ENCODE results near the gene KCNMA1. TPM values are rescaled to one million over a fixed set of nuclear protein-coding genes. Genes with fewer than 3 reads are reported as not detected.

Gene KCNMA1
- total RNA-seq, 1 experiment from 2014 or later: 0.70 TPM

DNA sequence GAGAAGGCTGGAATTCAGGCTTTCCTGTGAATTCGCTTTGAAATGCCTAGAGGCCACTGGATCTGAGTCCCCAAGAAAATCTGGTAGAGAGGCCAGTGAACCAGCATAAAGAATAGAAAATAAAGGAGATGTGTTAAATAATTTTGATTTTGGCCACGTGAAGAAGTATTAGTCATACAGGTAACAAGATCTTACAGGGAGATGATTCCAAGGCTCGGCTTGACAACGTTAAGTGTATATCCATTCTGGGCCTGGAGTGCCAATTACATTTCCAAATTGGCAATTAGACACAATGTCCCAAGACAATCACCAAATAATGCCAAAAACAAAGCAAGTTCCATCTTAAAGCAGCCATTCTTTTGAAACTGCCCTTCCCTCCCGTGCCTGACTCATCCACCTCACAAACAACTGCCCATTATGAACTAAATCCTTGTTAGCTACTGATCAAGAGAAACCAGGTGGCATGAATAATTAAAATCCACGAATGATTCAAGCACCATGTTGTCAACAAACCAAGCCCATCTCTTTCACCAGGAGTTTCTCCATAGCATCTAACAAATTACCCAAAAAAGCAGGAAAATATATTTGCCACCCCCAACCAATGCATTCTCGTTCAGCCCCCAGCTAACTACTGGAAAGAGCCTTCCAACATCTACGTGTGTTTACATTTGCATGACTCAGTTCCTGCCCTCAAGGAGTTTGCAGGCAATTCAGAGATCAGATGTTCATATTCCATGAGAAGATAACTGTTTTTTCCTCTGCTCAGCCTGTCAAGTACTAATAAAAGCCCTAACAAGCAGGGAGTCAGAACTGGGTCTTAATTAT is 8.5 kb downstream of the KCNMA1 start:
- Histone ChIP-seq H3K36me3 (ENCODE audit: low read depth) (no peaks in the 10 kb centered on the region), H3F3A (ENCODE audit: insufficient read depth, low read depth) (peaks cover 16% of the 10 kb centered on the region), H3K4me2 (peak overlapping the region; percentile 17; the same call in 1 of the 2 replicates), H3K9me3 (ENCODE audit: insufficient read depth, low read depth) (no peaks in the 10 kb centered on the region), H3K79me2 (ENCODE audit: low read depth) (no peaks in the 10 kb centered on the region), H3K27ac (peak overlapping the region; percentile 31), H3K4me3 (no peak overlapping the region), H4K20me1 (ENCODE audit: insufficient read depth) (no peaks in the 10 kb centered on the region), H3K9me2 (ENCODE audit: insufficient read depth) (no peaks in the 10 kb centered on the region), H3K4me1 (replicated peaks; ENCODE audit: insufficient read depth) (peaks cover 22% of the 10 kb centered on the region), H3K27me3 (ENCODE audit: insufficient read depth, low read depth) (no peaks in the 10 kb centered on the region), H2AFZ (no peak overlapping the region)
- TF ChIP-seq EZH2 (IDR thresholded peaks at IDR 0.05; ENCODE audit: low read depth): no peak
- TF ChIP-seq, protein P1, sequence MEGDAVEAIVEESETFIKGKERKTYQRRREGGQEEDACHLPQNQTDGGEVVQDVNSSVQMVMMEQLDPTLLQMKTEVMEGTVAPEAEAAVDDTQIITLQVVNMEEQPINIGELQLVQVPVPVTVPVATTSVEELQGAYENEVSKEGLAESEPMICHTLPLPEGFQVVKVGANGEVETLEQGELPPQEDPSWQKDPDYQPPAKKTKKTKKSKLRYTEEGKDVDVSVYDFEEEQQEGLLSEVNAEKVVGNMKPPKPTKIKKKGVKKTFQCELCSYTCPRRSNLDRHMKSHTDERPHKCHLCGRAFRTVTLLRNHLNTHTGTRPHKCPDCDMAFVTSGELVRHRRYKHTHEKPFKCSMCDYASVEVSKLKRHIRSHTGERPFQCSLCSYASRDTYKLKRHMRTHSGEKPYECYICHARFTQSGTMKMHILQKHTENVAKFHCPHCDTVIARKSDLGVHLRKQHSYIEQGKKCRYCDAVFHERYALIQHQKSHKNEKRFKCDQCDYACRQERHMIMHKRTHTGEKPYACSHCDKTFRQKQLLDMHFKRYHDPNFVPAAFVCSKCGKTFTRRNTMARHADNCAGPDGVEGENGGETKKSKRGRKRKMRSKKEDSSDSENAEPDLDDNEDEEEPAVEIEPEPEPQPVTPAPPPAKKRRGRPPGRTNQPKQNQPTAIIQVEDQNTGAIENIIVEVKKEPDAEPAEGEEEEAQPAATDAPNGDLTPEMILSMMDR (conservative IDR thresholded peaks at IDR 0.05): no peak
- POLR2A ChIA-PET (ENCODE audit: unreplicated experiment): no interaction called here
- BruUV-seq (replicated peaks): no TSS peak
- intact Hi-C loops (cut with micrococcal nuclease; ENCODE audit: unreplicated experiment): no loop called here
- peak in 1 of 2 experiments; percentile 52 for DNase-seq
- CTCF ChIA-PET: interaction anchor here (0.6 kb wide), 1 partner anchor 14 kb away, joined by 5 read pairs; no protein-coding TSS in a partner anchor

DNA sequence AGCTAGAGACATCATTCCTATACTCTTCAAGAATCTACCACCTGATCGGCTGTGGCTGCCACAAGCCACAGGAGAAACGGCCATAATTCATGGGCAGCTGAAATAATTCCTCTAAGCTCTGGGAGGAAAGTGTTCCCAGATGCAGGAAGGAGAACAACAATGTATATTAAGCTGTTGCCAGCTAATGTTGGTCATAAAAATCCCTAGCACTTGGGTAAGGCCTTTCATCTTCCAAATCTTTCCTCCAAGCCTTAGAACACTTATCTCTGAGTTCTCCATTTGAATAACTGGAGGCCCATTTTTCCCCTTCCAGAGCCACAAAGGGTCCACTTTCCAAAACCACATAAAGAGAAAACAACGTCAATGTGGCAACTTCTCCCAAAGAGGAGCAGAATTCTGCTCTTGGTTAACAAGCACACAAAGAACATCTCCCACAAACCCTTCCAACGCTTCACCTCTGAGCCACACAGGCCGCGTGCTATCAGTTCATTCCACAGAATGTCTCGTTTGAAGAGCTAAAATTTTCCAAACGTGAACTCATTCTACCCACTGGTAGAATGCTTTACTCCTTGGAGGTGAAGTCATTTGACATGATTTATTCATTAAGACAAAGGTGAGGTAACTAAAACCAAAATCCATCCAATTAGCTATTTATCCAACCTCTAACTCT is 11.2 kb downstream of the KCNMA1 start:
- ChIA-PET CTCF (interaction anchor here (0.7 kb wide), 1 partner anchor 1198 kb away, joined by 3 read pairs; no protein-coding TSS in a partner anchor), POLR2A (ENCODE audit: unreplicated experiment) (no interaction called here)
- H4K20me1 ChIP-seq (ENCODE audit: insufficient read depth): no peaks in the 10 kb centered on the region
- BruUV-seq (replicated peaks): no TSS peak
- no peak overlapping the region for H3K27ac ChIP-seq
- peaks cover 16% of the 10 kb centered on the region for H3F3A ChIP-seq (ENCODE audit: insufficient read depth, low read depth)
- H3K27me3 ChIP-seq (ENCODE audit: insufficient read depth, low read depth): no peaks in the 10 kb centered on the region
- no peaks in the 10 kb centered on the region for H3K79me2 ChIP-seq (ENCODE audit: low read depth)
- no peak overlapping the region for H3K4me2 ChIP-seq
- no peaks in the 10 kb centered on the region for H3K9me2 ChIP-seq (ENCODE audit: insufficient read depth)
- no peaks in the 10 kb centered on the region for H3K9me3 ChIP-seq (ENCODE audit: insufficient read depth, low read depth)
- no peaks in the 10 kb centered on the region for H3K36me3 ChIP-seq (ENCODE audit: low read depth)
- intact Hi-C loops (cut with micrococcal nuclease; ENCODE audit: unreplicated experiment): no loop called here
- H3K4me3 ChIP-seq: no peak overlapping the region
- peaks cover 22% of the 10 kb centered on the region for H3K4me1 ChIP-seq (replicated peaks; ENCODE audit: insufficient read depth)
- no peak for TF ChIP-seq EZH2 (IDR thresholded peaks at IDR 0.05; ENCODE audit: low read depth)
- TF ChIP-seq, protein P1 (conservative IDR thresholded peaks at IDR 0.05): no peak
- H2AFZ ChIP-seq: no peak overlapping the region
- DNase-seq: no peak

DNA sequence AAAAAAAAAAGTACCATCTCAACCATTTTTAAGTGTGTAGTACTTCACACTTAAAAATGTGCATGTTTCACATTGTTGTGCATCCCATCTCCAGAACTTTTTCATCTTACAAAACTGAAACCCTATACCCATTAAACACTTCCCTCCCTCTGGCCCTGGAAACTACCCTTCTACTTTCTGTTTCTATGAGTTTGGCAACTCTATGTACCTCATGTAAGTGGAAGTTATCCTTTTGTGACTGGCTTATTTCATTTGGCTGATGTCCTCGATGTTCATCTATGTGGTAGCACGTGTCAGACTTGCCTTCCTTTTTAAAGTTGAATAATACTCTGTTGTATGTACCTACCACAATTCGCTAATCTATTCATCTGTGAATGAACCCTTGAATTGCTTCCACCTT is 12.2 kb downstream of the KCNMA1 start:
- Histone ChIP-seq H3K9me2 (ENCODE audit: insufficient read depth) (no peaks in the 10 kb centered on the region), H3K36me3 (ENCODE audit: low read depth) (no peaks in the 10 kb centered on the region), H2AFZ (no peak overlapping the region), H3K27me3 (ENCODE audit: insufficient read depth, low read depth) (no peaks in the 10 kb centered on the region), H3K4me2 (no peak overlapping the region), H3K27ac (no peak overlapping the region), H4K20me1 (ENCODE audit: insufficient read depth) (no peaks in the 10 kb centered on the region), H3F3A (ENCODE audit: insufficient read depth, low read depth) (peaks cover 13% of the 10 kb centered on the region), H3K9me3 (ENCODE audit: insufficient read depth, low read depth) (no peaks in the 10 kb centered on the region), H3K4me3 (no peak overlapping the region), H3K4me1 (replicated peaks; ENCODE audit: insufficient read depth) (peaks cover 19% of the 10 kb centered on the region), H3K79me2 (ENCODE audit: low read depth) (no peaks in the 10 kb centered on the region)
- CTCF ChIA-PET: no interaction called here
- POLR2A ChIA-PET (ENCODE audit: unreplicated experiment): no interaction called here
- BruUV-seq (replicated peaks): no TSS peak
- DNase-seq: no peak
- intact Hi-C loops (cut with micrococcal nuclease; ENCODE audit: unreplicated experiment): no loop called here
- no peak for TF ChIP-seq EZH2 (IDR thresholded peaks at IDR 0.05; ENCODE audit: low read depth)
- TF ChIP-seq, protein P1 (conservative IDR thresholded peaks at IDR 0.05): no peak

Measured in PC-9 (cell line).